IPS-15b (cell line): Measurements from ENCODE around the gene HCK.

Experiments
- H3K27me3 ChIP-seq: one replicate; pipeline ENCODE4 v1.6.1; 2013; ENCODE audit warnings: low read length; ENCODE audit not compliant: control insufficient read depth, insufficient read depth
- H3K36me3 ChIP-seq: one replicate; pipeline ENCODE4 v1.6.1; 2013; ENCODE audit warnings: low read length; ENCODE audit not compliant: control insufficient read depth, insufficient read depth
- H3K4me1 ChIP-seq: one replicate; pipeline ENCODE4 v1.6.1; 2013; ENCODE audit warnings: mild to moderate bottlenecking, low read length; ENCODE audit not compliant: control insufficient read depth, insufficient read depth
- H3K4me3 ChIP-seq: one replicate; pipeline ENCODE4 v1.5.1; 2013; ENCODE audit warnings: low read depth, low read length
- H3K9ac ChIP-seq: one replicate; pipeline ENCODE4 v1.6.1; 2013; ENCODE audit warnings: low read depth, mild to moderate bottlenecking, low read length
- H3K9me3 ChIP-seq: one replicate; pipeline ENCODE4 v1.6.1; 2013; ENCODE audit warnings: mild to moderate bottlenecking, low read length; ENCODE audit not compliant: control insufficient read depth, insufficient read depth

HCK gene

DNA sequence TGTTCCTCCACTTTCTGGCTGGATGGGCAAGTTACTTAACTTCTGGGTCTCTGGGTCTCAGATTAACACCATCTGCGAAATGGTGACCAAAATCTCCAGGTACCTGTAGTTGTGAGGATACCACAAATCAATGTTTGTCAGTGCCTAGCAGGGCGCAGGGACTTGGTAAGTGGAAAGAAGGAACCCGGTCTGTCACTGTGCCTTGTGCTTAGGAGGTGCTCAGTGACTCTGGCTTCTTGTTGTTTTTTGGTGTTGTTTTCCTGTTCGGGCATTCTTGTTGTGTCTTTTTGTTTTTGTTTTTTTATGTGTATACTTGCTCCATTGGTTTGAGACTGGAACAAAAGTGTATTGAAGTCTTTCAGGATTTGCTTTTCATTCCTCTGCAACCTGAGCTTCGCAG, 75.3 kb downstream of the HCK start:
- Histone ChIP-seq H3K9ac (no peak overlapping the region), H3K9me3 (no peaks in the 10 kb centered on the region), H3K36me3 (no peaks in the 10 kb centered on the region), H3K27me3 (no peaks in the 10 kb centered on the region), H3K4me1 (peaks cover 5% of the 10 kb centered on the region), H3K4me3 (no peak overlapping the region)

DNA sequence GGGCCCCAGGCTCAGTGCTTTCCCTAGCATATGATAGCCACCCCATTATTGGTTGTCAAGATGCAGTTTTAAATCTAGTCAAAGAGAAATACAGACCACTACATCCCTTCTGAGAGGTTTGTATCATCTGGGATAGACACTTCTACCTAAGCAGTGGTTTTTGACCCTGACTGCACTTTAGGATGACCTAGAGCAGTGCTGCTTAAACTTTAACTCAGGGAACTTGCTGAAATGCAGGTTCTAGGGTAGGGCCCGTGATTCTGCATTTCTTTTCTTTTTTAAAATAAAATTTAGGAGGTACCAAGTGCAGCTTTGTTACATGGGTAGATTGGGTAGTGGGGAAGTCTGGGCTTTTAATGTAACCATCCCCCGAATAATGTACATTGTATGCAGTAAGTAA, 76.1 kb downstream of the HCK start:
- Histone ChIP-seq H3K9me3 (no peaks in the 10 kb centered on the region), H3K36me3 (no peaks in the 10 kb centered on the region), H3K4me3 (no peak overlapping the region)

DNA sequence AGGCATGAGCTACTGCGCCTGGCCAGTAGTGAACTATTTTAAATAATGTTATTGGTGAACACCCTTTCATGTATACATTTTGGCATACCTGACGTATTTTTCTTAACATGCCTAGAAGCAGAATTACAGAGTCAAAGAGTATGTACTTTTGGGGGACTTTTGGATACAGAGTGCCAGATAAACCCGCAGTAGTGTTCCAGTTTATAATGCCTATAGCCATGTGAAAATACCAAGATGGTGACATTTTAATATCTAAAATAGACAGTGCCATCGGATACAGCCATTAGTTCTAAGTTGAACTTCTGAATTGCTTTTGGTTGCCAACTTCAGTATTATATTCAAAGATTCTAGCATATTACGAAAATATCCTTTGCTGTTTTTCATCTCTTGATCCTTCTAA, 77.8 kb downstream of the HCK start:
- H3K27me3 ChIP-seq, result no peaks in the 10 kb centered on the region
- H3K9me3 ChIP-seq, result no peaks in the 10 kb centered on the region
- peaks cover 5% of the 10 kb centered on the region for H3K4me1 ChIP-seq

More for the DNA sequence above, 76.1 kb downstream of the HCK start:
- Histone ChIP-seq H3K4me1 (peaks cover 5% of the 10 kb centered on the region), H3K9ac (no peak overlapping the region), H3K27me3 (no peaks in the 10 kb centered on the region)

DNA sequence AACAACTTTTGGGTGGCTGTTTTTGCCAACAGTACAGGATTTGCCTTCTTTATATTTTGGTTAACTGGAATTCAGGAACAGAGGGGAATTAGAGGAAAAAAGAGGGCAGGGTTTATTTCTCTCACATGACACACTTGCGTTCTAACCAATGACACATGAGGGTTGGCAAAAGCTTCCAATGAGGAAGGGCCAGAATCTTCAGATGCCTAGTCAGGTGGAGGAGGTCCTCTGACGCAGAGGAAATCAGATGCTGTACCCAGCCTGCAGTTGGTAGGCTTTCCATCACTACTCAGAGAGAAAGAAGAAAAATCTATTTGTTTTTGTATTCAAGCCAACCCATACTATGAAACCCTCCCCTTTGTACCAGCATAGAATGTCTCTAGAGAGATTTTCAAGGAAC, 78.3 kb downstream of the HCK start:
- Histone ChIP-seq H3K9ac (no peak overlapping the region), H3K9me3 (no peaks in the 10 kb centered on the region), H3K4me1 (peaks cover 3% of the 10 kb centered on the region), H3K27me3 (no peaks in the 10 kb centered on the region), H3K4me3 (no peak overlapping the region), H3K36me3 (no peaks in the 10 kb centered on the region)

More for the DNA sequence above, 77.8 kb downstream of the HCK start:
- Histone ChIP-seq H3K4me3 (no peak overlapping the region), H3K36me3 (no peaks in the 10 kb centered on the region), H3K9ac (no peak overlapping the region)

DNA sequence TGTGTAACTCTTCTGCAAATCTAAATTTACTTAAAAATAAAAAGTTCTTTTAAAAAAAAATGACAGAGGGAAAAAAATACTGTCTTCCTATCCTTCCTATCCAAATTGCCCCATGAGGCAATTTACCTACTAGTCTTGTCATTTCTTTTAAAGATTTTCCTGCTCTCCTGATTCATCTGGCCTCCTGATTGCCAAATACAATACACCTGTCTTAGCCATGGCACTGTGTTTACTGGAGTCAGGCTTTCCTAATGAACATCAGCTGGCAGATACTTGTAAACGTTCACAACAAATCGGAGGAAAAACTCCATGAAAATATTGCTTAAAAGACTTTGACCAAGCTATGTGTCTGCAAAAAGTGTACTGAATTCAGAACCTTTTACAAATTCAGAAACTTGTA, 78.9 kb downstream of the HCK start:
- no peaks in the 10 kb centered on the region for H3K27me3 ChIP-seq
- H3K36me3 ChIP-seq, result no peaks in the 10 kb centered on the region
- no peak overlapping the region for H3K9ac ChIP-seq
- peaks cover 3% of the 10 kb centered on the region for H3K4me1 ChIP-seq
- H3K9me3 ChIP-seq, result no peaks in the 10 kb centered on the region
- no peak overlapping the region for H3K4me3 ChIP-seq

DNA sequence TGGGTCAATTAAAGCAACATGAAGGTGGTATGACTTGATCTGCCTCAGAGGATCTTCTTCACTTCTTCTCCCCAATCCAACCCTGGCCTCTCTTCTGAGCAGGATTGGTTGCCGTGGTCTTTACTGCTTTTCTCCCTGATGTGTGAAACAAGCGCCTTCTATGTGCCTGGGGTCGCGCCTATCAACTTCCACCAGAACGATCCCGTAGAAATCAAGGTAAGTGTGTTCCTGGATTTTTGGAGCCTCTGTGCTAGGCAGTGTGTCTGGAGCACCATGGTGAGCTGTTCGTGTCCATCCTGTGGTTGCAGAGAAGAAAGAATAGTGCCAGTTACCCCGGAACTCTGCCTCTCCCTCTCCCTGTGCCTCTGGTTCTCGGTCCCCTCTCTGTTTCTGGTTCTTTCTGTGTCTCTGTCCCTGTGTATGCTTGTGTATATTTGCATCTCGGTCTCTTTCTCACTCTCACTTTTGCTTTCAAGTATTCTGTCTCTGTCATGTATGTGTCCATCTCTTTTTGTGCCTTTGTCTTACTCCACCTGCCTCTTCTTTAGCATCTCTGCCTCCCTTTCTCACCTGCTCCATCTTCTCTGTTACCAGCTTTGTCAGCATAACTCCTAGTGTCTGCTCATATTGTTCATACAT, 81.0 kb downstream of the HCK start:
- H3K27me3 ChIP-seq, result no peaks in the 10 kb centered on the region
- H3K4me1 ChIP-seq, result no peaks in the 10 kb centered on the region
- no peak overlapping the region for H3K4me3 ChIP-seq
- no peaks in the 10 kb centered on the region for H3K36me3 ChIP-seq
- no peaks in the 10 kb centered on the region for H3K9me3 ChIP-seq
- no peak overlapping the region for H3K9ac ChIP-seq

DNA sequence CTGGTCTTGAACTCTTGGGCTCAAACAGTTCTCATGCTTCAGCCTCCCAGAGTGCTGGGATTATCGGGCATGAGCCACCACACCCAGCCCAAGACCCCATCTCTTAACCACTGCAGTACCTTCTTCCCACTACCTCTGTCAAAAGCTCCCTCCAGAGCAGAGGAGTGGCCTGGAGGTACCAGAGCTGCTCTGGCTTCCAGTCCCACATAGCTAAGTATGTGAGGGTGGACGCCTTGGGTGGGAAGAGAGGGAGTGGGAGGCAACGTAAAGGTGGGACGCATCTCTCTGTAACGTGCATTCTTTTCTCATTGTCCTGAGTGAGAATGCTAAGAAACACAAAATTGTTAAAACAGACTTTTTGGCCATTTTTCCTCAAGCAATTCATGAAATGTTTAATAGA, 82.0 kb downstream of the HCK start:
- Histone ChIP-seq H3K4me1 (no peaks in the 10 kb centered on the region), H3K36me3 (peaks cover 3% of the 10 kb centered on the region), H3K4me3 (no peak overlapping the region), H3K9ac (no peak overlapping the region), H3K9me3 (no peaks in the 10 kb centered on the region), H3K27me3 (no peaks in the 10 kb centered on the region)

DNA sequence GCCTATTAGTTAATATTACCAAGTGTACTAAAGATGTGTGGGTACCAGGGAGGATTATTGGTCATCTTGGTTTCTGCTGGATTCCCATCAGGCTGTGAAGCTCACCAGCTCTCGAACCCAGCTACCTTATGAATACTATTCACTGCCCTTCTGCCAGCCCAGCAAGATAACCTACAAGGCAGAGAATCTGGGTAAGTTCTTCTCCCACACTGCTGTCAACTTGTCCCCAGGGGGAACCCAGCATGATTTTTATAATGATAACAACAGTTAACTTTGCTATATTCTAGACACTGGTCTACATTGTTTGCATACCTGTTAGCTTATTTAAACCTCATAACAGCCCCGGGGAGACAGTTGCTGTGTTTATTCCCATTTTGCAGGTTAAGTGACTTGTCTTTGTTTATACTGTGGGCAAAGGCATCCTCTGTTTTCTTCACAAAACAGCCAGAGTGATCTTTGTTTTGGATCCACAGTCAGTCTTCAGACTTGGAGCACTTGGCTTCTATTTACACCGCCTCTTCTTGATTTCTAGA, 84.0 kb downstream of the HCK start:
- no peaks in the 10 kb centered on the region for H3K4me1 ChIP-seq
- peaks cover 13% of the 10 kb centered on the region for H3K36me3 ChIP-seq
- no peak overlapping the region for H3K4me3 ChIP-seq
- H3K9ac ChIP-seq, result no peak overlapping the region
- no peaks in the 10 kb centered on the region for H3K27me3 ChIP-seq
- H3K9me3 ChIP-seq, result no peaks in the 10 kb centered on the region

DNA sequence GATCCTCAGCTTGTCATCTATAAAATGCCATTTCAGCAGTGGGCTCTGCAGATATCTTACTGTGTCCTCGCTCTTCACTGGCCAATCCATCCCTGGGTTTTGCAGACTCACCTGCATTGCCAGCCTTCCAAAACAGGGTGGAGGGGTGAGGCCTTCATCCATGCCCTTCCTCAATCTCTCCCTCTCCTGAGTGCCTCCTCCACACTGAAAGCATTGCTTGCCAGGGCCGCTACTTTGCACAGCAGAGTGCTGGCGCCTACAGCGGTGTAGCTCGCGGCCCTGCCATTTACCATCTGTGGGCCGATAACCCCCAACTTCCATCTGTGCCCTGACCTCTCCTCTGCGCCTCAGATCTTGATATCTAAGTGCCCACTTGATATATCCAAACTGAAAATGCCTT, 86.9 kb downstream of the HCK start:
- Histone ChIP-seq H3K27me3 (no peaks in the 10 kb centered on the region), H3K9me3 (no peaks in the 10 kb centered on the region), H3K4me3 (no peak overlapping the region), H3K4me1 (no peaks in the 10 kb centered on the region), H3K9ac (no peak overlapping the region), H3K36me3 (peaks cover 36% of the 10 kb centered on the region)

DNA sequence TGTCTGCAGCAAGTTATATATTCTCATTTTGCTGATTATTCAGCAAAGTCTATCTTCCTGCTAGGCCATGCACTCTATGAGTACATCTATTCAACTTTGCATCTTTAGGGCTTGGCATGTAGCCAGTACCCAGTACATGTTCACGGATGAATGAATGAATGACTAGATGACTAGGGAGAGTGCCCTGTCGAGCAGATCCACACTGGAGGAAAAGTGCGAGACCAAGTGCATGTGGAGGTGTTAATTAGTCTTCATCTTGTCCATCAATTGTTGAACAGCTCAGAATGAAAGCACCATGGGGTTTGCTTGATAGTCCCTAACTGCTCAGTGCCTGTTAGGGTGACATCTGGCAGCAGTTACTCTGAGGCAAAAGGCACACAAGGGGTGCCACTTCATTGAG, 87.9 kb downstream of the HCK start:
- H3K9ac ChIP-seq, result no peak overlapping the region
- H3K27me3 ChIP-seq, result no peaks in the 10 kb centered on the region
- H3K4me1 ChIP-seq, result no peaks in the 10 kb centered on the region
- H3K4me3 ChIP-seq, result no peak overlapping the region
- peaks cover 46% of the 10 kb centered on the region for H3K36me3 ChIP-seq
- H3K9me3 ChIP-seq, result no peaks in the 10 kb centered on the region

DNA sequence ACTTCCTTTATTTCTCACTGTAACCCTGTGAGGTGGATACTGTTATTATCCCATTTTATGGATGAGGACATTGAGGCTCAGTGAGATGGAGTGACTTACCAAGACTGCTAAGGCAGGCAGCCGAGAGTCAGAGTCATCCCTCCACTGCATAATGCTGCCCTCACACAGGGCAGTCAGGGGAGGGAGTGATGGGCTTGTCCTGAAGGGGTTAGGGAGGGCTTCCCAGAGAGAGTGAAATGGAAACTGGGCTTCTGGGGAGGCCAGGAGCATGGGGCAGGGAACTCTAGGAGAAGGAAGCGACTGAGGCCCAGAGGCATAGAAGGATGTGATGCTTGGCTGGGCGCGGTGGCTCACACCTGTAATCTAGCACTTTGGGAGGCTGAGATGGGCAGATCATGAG, 88.6 kb downstream of the HCK start:
- H3K9me3 ChIP-seq, result no peaks in the 10 kb centered on the region
- peaks cover 53% of the 10 kb centered on the region for H3K36me3 ChIP-seq
- no peaks in the 10 kb centered on the region for H3K4me1 ChIP-seq
- no peak overlapping the region for H3K9ac ChIP-seq
- H3K27me3 ChIP-seq, result no peaks in the 10 kb centered on the region
- H3K4me3 ChIP-seq, result no peak overlapping the region

DNA sequence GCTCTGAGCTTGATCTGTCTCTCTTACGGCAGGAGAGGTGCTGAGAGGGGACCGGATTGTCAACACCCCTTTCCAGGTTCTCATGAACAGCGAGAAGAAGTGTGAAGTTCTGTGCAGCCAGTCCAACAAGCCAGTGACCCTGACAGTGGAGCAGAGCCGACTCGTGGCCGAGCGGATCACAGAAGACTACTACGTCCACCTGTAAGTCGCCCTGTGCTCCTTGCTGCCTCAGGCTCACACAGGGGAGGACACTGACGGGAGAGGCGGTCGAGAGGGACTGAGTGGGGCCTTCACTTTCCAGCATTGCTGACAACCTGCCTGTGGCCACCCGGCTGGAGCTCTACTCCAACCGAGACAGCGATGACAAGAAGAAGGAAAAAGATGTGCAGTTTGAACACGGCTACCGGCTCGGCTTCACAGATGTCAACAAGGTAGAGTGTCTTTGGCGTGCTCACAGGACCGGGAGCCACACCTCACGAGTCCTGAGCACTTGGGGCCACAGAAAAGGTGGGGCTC, 89.5 kb downstream of the HCK start:
- H3K9ac ChIP-seq, result no peak overlapping the region
- H3K36me3 ChIP-seq, result peaks cover 60% of the 10 kb centered on the region
- H3K4me3 ChIP-seq, result no peak overlapping the region
- no peaks in the 10 kb centered on the region for H3K4me1 ChIP-seq
- no peaks in the 10 kb centered on the region for H3K9me3 ChIP-seq
- no peaks in the 10 kb centered on the region for H3K27me3 ChIP-seq
